Fibroblast of lung (primary cell): ENCODE data around the gene BCL3. TPM values are rescaled to one million over a fixed set of nuclear protein-coding genes. Genes with fewer than 3 reads are reported as not detected.

ENCODE experiments used
- DNase-seq, 2 donors: peaks; one replicate each; pipeline versions ENCODE4 v3.0.0 to v3.0.0-alpha.2; 2010; ENCODE audit warnings: low read depth in 2 of 2
- H2AFZ ChIP-seq: 2 replicates; pipeline ENCODE4 v1.5.1; 2012; ENCODE audit warnings: low read length, control low read depth, inconsistent platforms
- H3K27ac ChIP-seq: 2 replicates; pipeline ENCODE4 v1.5.1; 2011; ENCODE audit warnings: low read length, control low read depth; ENCODE audit not compliant: insufficient read depth
- H3K27me3 ChIP-seq: 2 replicates; pipeline ENCODE4 v1.5.1; 2011; ENCODE audit warnings: mild to moderate bottlenecking, low read length; ENCODE audit not compliant: control insufficient read depth, insufficient read depth
- H3K36me3 ChIP-seq: 2 replicates; pipeline ENCODE4 v1.5.1; 2011; ENCODE audit warnings: low read length; ENCODE audit not compliant: control insufficient read depth, insufficient read depth
- H3K4me1 ChIP-seq: 2 replicates; pipeline ENCODE4 v1.5.1; 2011; ENCODE audit warnings: low read length; ENCODE audit not compliant: control insufficient read depth, insufficient read depth; ENCODE audit errors: extremely low read depth
- H3K4me2 ChIP-seq: 2 replicates; pipeline ENCODE4 v1.5.1; 2011; ENCODE audit warnings: low read length, control low read depth; ENCODE audit not compliant: insufficient read depth; ENCODE audit errors: extremely low read depth
- H3K4me3 ChIP-seq, 4 experiments: fragments of 200-600 bp in 1 of 4; sonication (generic) in 1 of 4; replicated peaks in 1 of 4; 2 replicates each; pipeline ENCODE4 v1.5.1; 2011 to 2016; ENCODE audit warnings: low read length in 4 of 4, low read depth in 3 of 4, mild to moderate bottlenecking in 3 of 4, control low read depth in 2 of 4, inconsistent platforms in 1 of 4, mixed read lengths in 1 of 4; ENCODE audit not compliant: insufficient read depth in 1 of 4; ENCODE audit errors: control extremely low read depth in 1 of 4
- H3K79me2 ChIP-seq: 2 replicates; pipeline ENCODE4 v1.5.1; 2012; ENCODE audit warnings: mild to moderate bottlenecking, low read length, inconsistent platforms; ENCODE audit not compliant: control insufficient read depth, insufficient read depth
- H3K9ac ChIP-seq: 2 replicates; pipeline ENCODE4 v1.5.1; 2011; ENCODE audit warnings: mild to moderate bottlenecking, low read length, control low read depth; ENCODE audit not compliant: insufficient read depth
- H3K9me3 ChIP-seq: 2 replicates; pipeline ENCODE4 v1.5.1; 2012; ENCODE audit warnings: low read depth, low read length; ENCODE audit not compliant: control insufficient read depth, insufficient read depth
- H4K20me1 ChIP-seq: 2 replicates; pipeline ENCODE4 v1.5.1; 2011; ENCODE audit warnings: low read length; ENCODE audit not compliant: control insufficient read depth, insufficient read depth; ENCODE audit errors: extremely low read depth
- CTCF ChIP-seq, 2 donors: IDR thresholded peaks in 1 of 2; conservative IDR thresholded peaks in 1 of 2; 1 replicate in 1 of 2; 2 replicates in 1 of 2; pipeline ENCODE4 v1.5.1; 2011 to 2012; ENCODE audit warnings: low read length in 2 of 2, control low read depth in 1 of 2, inconsistent platforms in 1 of 2, low read depth in 1 of 2, mild to moderate bottlenecking in 1 of 2
- EZH2 ChIP-seq: IDR thresholded peaks from 2 replicates; pipeline ENCODE4 v1.5.1; 2012; ENCODE audit warnings: low read length, control low read depth, mild to moderate bottlenecking; ENCODE audit errors: missing control alignments
- polyA plus RNA-seq, 2 donors: library from polyadenylated mRNA; depleted of rRNA in 1 of 2; stranded (reverse) in 1 of 2; unstranded in 1 of 2; fragments of >200 nt; gene quantifications; 2 replicates each; pipeline ENCODE4 v1.2.1, GENCODE V29; 2011 to 2012; ENCODE audit warnings: missing spikeins in 1 of 2
- total RNA-seq: library from RNA; depleted of rRNA; stranded (reverse); fragments of >200 nt; gene quantifications from 2 replicates; pipeline ENCODE4 v1.2.1, GENCODE V29; 2014

BCL3 gene
- total and polyA plus RNA-seq, 2 donors (not counting 1 experiment from before 2014, with no cell fraction given) = 6.8 to 20.6 TPM

- H3K27ac ChIP-seq = no peak within 1 kb of the TSS
These were observed 60.2 kb downstream of the BCL3 start, which contains the start of gene BCAM for GRCh38 chr19:44808463-44809371. TSS of gene BCAM (plus strand) at chr19:44809103. CDS start at chr19:44809125, 22 bp downstream.

More at GRCh38 chr19:44808463-44809371, 60.2 kb downstream of the BCL3 start, which contains the start of gene BCAM:
- TF ChIP-seq CTCF (conservative IDR thresholded peaks at IDR 0.05 in 1 of 2, IDR thresholded peaks at IDR 0.05 in 1 of 2; ENCODE audit: low read depth in 1 of 2, low read length in 2 of 2) = no peak
- TF ChIP-seq EZH2 = no peak
- Histone ChIP-seq H4K20me1 (no peaks in the 10 kb centered on the region), H3K9ac (peak within 1 kb of the TSS; percentile 62), H3K27me3 (no peaks in the 10 kb centered on the region), H3K4me1 (peaks cover 11% of the 10 kb centered on the region), H3K9me3 (no peaks in the 10 kb centered on the region), H3K79me2 (no peaks in the 10 kb centered on the region), H3K4me2 (peak within 1 kb of the TSS; percentile 97), H3K4me3 (peak within 1 kb of the TSS; percentile 60 to 72 (median 68)), H3K36me3 (peaks cover 5% of the 10 kb centered on the region), H2AFZ (peak within 1 kb of the TSS; percentile 44)
- peak; percentile 64 to 70 for DNase-seq

Other genes starting within 250 kb of the BCL3 start
- gene ZNF180, start 248.2 kb upstream of the BCL3 start, total RNA-seq = 6.4 and 7.6 TPM in 2 replicates
- 1.4 TPM in 2 replicates for gene ZNF180, start 248.2 kb upstream of the BCL3 start, polyA plus RNA-seq
- gene CEACAM20, start 219.0 kb upstream of the BCL3 start, total RNA-seq = not detected in 2 replicates
- not detected in 2 replicates for gene CEACAM20, start 219.0 kb upstream of the BCL3 start, polyA plus RNA-seq
- 0.26 and 0.33 TPM in 2 replicates for gene IGSF23, start 135.1 kb upstream of the BCL3 start, total RNA-seq
- 0.53 and 1.3 TPM in 2 replicates for gene IGSF23, start 135.1 kb upstream of the BCL3 start, polyA plus RNA-seq
- gene PVR, start 104.8 kb upstream of the BCL3 start, total RNA-seq = 98.1 and 229 TPM in 2 replicates
- 167 and 230 TPM in 2 replicates for gene PVR, start 104.8 kb upstream of the BCL3 start, polyA plus RNA-seq
- 3.1 and 7.8 TPM in 2 replicates for gene CEACAM19, start 77.2 kb upstream of the BCL3 start, total RNA-seq
- 7.7 and 9.9 TPM in 2 replicates for gene CEACAM19, start 77.2 kb upstream of the BCL3 start, polyA plus RNA-seq
- under 0.01 TPM in 1 of 2 replicates, not detected in the other for gene CEACAM16, start 49.6 kb upstream of the BCL3 start, total RNA-seq
- not detected in 2 replicates for gene CEACAM16, start 49.6 kb upstream of the BCL3 start, polyA plus RNA-seq
- gene CBLC, start 29.2 kb downstream of the BCL3 start, total RNA-seq = under 0.01 and 0.33 TPM in 2 replicates
- 0.06 TPM in 1 of 2 replicates, not detected in the other for gene CBLC, start 29.2 kb downstream of the BCL3 start, polyA plus RNA-seq
- 20.3 and 29.0 TPM in 2 replicates for gene BCAM, start 60.4 kb downstream of the BCL3 start, total RNA-seq
- 7.2 and 12.2 TPM in 2 replicates for gene BCAM, start 60.4 kb downstream of the BCL3 start, polyA plus RNA-seq
- 50.3 and 70.7 TPM in 2 replicates for gene NECTIN2, start 97.6 kb downstream of the BCL3 start, total RNA-seq
- 59.4 and 77.4 TPM in 2 replicates for gene NECTIN2, start 97.6 kb downstream of the BCL3 start, polyA plus RNA-seq
- 21.8 and 24.4 TPM in 2 replicates for gene TOMM40, start 142.5 kb downstream of the BCL3 start, total RNA-seq
- gene TOMM40, start 142.5 kb downstream of the BCL3 start, polyA plus RNA-seq = 32.1 and 57.7 TPM in 2 replicates
- 35.0 and 339 TPM in 2 replicates for gene APOE, start 157.1 kb downstream of the BCL3 start, total RNA-seq
- 1.5 and 13.4 TPM in 2 replicates for gene APOE, start 157.1 kb downstream of the BCL3 start, polyA plus RNA-seq
- gene APOC1, start 165.9 kb downstream of the BCL3 start, total RNA-seq = 2.3 and 8.0 TPM in 2 replicates
- gene APOC1, start 165.9 kb downstream of the BCL3 start, polyA plus RNA-seq = 1.3 and 2.6 TPM in 2 replicates
- gene APOC4, start 193.5 kb downstream of the BCL3 start, total RNA-seq = not detected in 2 replicates
- not detected in 2 replicates for gene APOC4, start 193.5 kb downstream of the BCL3 start, polyA plus RNA-seq
- not detected in 2 replicates for gene APOC2, start 197.3 kb downstream of the BCL3 start, total RNA-seq
- gene APOC2, start 197.3 kb downstream of the BCL3 start, polyA plus RNA-seq = not detected in 2 replicates
- gene CLPTM1, start 206.7 kb downstream of the BCL3 start, total RNA-seq = 34.7 and 46.7 TPM in 2 replicates
- 54.4 and 86.0 TPM in 2 replicates for gene CLPTM1, start 206.7 kb downstream of the BCL3 start, polyA plus RNA-seq